GM12801 (cell line): ENCODE measurements around the gene PTPN1.

Experiments used
- TF ChIP-seq, protein P1 (sequence below): IDR thresholded peaks from one replicate; pipeline ENCODE4 v1.5.1; 2011; ENCODE audit warnings: control low read depth; ENCODE audit not compliant: insufficient read length; ENCODE audit errors: extremely low read depth

PTPN1 gene

DNA sequence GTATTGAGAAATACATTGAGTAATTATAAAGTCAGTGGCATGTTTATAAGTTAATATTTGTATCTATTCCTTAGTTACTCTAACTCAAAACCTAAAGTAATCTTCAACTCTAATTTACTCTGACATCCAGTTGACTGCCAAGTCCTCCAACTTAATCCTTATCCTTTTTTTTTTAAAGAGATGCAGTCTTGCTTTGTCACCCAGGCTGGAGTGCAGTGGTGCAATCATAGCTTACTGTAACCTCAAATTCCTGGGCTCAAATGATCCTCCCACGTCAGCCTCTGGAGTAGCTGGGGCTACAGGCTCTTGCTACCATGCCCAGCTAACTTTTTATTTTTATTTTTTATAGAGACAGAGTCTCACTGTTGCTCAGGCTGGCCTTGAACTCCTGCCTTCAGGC is 24.4 kb downstream of the PTPN1 start:
- TF ChIP-seq, protein P1, sequence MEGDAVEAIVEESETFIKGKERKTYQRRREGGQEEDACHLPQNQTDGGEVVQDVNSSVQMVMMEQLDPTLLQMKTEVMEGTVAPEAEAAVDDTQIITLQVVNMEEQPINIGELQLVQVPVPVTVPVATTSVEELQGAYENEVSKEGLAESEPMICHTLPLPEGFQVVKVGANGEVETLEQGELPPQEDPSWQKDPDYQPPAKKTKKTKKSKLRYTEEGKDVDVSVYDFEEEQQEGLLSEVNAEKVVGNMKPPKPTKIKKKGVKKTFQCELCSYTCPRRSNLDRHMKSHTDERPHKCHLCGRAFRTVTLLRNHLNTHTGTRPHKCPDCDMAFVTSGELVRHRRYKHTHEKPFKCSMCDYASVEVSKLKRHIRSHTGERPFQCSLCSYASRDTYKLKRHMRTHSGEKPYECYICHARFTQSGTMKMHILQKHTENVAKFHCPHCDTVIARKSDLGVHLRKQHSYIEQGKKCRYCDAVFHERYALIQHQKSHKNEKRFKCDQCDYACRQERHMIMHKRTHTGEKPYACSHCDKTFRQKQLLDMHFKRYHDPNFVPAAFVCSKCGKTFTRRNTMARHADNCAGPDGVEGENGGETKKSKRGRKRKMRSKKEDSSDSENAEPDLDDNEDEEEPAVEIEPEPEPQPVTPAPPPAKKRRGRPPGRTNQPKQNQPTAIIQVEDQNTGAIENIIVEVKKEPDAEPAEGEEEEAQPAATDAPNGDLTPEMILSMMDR, result no peak

DNA sequence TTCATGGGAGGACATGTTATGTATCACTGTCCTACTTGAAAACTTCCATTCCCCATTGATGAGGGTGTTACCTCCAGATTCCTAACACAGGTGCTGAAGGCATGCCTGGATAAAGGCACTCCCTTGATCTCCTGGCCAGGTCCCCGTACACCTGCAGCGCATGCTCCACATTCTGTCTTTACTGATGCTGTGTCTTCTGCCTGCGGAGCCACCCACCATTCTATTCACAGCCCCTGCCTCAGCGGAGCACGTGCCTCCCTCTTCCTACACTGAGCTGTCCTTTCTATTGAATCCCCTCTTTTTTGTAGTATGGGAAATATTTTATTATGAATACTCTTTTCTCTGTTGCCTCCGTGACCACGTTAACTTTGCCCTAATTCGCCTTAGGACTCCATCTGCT is 25.0 kb downstream of the PTPN1 start:
- TF ChIP-seq, protein P1, result no peak

- TF ChIP-seq, protein P1, result no peak
Measured at GRCh38 chr20:50536333-50536732, 26.1 kb downstream of the PTPN1 start.

GRCh38 chr20:50537546-50538201 is 27.5 kb downstream of the PTPN1 start:
- TF ChIP-seq, protein P1, result no peak

- TF ChIP-seq, protein P1, result no peak
Measured at GRCh38 chr20:50538276-50538675, 28.1 kb downstream of the PTPN1 start.

- TF ChIP-seq, protein P1, result no peak
Measured at GRCh38 chr20:50540620-50541605, 30.7 kb downstream of the PTPN1 start.

DNA sequence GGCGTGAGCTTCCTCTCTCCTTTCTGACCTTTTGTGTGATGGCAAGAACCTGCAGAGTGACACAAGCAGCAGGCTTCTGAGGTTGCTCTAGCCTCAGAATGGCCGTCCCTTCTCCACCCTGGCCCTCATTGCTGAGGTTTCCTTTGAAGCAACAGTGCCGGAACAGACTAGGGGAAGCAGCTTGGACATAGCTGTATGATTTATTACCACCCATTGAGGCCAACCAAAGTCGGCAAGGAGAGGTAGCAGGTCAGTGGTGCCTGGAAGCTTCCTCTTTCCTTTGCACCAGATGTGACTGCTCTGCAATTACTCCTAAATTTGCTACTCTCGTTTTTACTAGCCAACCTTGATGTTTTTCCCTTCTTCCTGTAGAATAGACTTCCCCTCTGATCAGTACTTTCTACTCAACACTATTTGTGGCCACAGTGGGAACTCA is 31.4 kb downstream of the PTPN1 start:
- TF ChIP-seq, protein P1, result no peak
